Ramos (cell line): Measurements from ENCODE around the gene TMEM242.
"Not testable (repeated sequence)": the region's sequence is repeated elsewhere in the genome, so short reads cannot be mapped to it uniquely, and the experiment has no call there.

Source experiments
- in situ Hi-C: fragments of 300-500 bp; cut with MboI; formaldehyde crosslinking; loops from one replicate; pipeline ENCODE4 v1.14.3; 2022; ENCODE audit warnings: low sequenced_read_pairs; ENCODE audit not compliant: unreplicated experiment

TMEM242 gene

DNA sequence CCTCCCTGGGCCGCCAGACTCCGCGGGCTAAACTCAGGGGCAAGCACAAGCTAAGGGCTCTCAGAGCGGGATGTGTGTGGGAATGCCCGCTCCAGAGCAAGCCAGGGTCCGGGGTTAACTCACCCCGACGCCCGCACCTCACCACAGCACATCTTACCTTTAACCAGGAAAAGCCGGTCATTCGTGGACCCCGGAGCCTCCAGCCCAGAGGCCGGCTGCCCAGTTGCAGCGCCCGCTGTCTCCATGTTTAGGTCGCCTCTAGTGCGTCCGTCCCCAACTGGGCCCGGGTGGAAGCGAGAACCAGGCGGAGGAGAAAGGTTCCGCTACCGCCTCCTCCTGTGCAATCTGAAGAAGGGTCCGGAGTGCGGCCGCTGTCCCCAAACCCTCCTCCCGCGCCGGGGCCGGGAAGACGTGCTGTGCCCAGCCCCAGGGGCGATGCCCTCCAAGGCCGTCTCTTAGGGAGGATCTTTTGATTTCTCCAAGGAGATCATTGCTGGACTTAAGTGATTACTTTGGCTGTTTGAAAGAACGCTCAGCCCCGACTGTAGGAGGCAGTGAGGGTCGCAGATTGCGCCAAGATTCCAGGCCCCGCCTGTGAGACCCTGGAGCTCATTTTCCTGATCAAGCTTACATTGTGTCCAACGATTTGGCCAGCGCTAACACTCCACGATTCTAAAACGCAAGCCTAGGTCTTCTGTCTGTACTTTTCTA is at the start of gene TMEM242:
TSS of gene TMEM242 (minus strand) at position 265 of the 711 bp plus-strand sequence. CDS start at position 245, 20 bp downstream.
- in situ Hi-C loops, result loop anchor here (10.0 to 25.0 kb wide), 2 partner anchors 351 to 564 kb away; no protein-coding TSS in a partner anchor

DNA sequence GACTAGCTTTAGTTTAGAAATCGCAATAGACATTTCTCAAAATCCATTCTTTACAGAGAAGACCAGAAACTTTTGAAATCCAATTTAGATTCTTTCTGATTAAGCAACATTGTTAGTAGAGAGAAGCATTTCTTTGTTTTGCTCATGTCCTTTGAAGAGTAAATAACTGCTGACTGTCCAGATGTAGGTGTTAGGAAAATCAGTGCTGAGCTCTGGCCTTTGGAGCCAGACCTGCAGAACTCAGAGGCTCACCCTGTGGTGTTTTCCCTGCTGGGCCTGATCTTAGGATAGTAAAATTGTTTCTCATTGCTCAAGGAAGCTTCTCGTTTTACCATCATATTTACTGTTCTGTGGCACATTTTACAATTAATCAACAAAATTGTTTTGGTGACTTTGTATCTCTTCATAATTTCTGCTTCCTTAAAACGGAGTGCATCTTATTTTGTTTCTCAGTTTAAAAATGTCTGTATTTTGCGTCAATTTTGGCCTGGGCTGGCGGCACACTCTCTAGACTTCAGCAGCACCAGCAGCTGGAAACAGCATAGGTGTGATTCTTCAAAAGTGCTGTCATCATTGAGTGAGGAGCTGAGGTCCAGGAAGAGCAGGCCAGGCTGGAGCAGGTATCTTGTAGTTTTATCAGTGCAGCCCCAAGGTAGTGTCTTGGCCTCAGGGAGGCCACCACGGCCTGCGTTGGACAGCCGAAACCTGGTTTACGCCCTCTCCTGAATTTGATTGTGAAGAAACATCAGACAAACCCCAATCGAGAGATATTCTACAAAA is 49.4 kb upstream of the TMEM242 start:
- in situ Hi-C loops, result no loop called here

DNA sequence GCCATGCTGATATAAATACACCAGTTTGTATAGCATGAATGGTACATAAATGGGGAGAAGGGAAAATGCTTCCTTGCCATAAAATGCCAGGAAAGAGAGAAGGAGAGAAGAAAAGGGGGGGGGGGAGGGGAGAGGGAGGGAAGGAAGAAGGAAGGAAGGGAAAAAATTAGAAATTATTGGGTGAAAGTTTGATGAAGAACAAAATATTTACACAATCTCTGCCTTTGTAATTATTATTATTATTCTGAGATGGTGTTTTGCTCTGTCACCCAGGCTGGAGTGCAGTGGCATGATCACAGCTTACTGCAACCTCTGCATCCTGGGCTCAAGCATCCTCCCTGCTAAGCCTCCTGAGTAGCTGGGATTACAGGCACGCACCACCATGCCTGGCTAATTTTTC is 47.4 kb upstream of the TMEM242 start:
- in situ Hi-C loops, result no loop called here

DNA sequence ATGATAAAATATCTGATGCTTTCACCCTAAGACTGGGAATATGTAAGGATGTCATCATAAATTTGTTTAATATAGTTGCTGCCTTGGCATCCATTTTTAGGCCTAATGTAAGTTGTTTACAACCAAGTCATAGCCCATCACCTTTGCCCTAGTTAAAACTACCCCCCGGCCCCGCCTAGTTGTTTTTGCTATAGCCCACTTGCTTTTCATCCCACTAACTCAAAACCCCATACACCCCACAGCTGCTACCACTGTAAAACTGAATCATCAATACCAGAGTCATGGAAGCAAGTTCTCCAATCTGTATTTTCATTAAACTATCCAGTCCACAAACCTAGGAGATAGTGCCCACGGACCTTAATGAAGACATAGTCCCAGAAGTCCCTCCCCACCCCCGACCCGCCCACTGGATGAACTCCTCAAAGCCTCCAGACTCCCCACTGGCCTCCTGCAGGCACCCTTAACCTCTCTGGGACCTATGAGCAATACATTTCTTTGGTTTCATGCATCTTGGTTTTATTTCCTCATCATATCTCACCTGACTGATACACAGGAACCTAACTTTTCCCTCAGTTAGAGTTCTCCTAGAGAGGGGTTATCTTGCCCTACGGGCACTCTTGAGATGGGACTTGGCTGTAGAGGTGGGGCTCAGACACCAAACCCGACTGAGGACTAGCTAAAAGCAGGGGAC is 45.2 kb upstream of the TMEM242 start:
- in situ Hi-C loops, result no loop called here

DNA sequence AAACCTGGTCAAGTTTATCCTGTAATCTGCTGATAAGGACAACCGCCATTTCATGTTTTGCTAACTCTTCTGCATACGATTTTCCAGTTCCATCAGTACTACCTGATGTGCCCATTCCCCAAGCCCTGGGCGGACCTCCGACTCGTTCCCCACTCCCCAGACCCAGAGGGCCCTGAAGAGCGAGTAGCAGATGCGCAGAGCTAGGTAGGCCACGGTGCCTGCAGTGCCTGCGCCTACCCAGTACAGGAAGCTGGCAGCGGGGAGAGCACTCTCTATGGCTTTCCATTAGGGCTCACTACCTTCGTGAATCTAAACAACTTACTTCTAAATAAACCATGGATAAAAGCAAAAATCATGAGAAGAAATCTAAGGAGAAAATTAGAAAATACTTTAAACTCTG is 43.3 kb upstream of the TMEM242 start:
- in situ Hi-C loops, result no loop called here

DNA sequence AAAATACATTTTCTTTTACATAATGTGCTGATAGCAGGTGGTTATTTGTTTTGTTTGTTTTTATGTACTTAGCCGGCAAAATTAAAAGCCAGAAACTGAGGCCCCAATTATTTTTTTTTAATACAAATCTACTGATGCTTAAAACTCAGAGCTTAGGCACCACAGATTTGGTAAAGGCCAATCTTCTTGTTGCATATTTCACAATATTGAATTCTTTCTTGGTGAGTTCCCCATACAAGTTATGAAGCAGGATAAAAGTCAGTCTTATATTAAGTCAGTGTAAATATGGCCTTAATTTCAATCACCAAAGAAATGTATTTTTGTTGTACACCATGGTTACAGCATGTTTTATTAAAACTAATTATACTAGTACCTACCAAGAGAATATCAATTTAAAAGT is 41.4 kb upstream of the TMEM242 start:
- in situ Hi-C loops, result no loop called here

DNA sequence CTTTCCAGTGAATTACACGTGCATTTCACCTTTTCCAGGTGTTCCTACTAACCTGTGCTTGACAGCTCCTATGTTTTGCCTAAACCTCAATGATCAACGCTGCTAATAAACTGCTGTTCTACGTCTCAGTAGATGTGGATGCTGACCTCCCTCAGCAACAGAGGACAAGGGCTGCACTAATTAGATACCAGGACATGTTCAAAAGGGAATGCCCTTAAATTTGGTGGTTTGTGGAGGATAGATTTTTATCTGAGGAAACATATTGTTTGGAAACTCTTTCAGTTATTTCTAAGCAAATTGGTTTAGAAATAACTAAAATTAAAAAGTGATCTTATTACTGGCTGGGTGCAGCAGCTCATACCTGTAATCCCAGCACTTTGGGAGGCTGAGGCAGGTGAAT is 38.6 kb upstream of the TMEM242 start:
- in situ Hi-C loops, result no loop called here

DNA sequence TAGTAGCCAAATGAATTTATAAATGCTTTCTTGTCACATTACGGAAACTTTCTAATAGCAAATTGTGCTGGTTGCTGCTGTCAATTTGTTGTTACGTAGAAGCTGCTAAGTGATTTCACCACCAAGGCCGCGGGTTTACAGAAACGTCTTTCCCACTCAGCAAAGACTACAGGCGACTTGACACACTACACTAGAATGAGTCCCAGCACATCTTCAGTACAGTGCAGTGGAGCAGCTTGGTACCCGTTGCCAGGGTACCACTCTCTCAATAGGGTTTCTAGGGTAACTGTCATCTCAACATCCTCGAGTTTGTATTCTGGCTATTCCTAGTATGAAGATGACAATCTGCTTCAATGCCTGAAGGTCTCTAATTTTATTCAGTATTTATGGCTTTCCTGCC is 35.0 kb upstream of the TMEM242 start:
- in situ Hi-C loops, result no loop called here

DNA sequence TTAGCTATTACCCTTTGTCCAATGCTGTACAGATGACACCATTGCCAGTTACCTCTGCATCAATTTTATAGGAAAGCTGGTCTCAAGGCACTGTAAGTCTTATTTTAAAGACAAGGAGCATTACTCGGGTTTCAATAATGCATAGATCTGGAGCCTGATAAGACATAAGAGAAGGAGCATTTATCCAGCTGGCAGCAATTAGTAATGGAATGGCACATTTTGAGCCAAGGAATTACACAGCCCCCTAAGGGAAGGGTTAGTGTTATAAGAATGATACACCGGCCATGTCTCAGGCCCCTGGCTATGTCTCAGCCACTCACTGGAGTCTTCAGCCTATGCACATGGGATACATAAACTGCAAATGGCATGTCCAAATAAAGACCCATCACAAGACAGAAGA is 23.1 kb upstream of the TMEM242 start:
- in situ Hi-C loops, result no loop called here

DNA sequence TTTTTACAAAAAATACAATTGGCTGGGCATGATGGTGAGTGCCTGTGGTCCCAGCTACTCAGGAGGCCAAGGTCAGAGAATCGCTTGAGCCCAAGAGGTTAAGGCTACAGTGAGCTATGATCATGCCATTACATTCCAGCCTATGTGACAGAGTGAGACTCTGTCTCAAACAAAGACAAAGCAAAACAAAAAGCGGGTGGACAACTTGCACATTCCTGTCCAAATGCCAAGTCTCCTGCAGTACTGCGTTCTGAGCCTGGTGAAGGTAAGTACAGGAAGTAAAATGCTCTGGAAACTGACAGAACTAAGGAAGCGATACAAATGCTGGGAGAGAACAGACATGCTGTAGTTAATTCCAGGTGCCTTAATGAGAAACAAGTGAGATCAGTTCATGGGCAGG is 20.4 kb upstream of the TMEM242 start:
- in situ Hi-C loops, result no loop called here

DNA sequence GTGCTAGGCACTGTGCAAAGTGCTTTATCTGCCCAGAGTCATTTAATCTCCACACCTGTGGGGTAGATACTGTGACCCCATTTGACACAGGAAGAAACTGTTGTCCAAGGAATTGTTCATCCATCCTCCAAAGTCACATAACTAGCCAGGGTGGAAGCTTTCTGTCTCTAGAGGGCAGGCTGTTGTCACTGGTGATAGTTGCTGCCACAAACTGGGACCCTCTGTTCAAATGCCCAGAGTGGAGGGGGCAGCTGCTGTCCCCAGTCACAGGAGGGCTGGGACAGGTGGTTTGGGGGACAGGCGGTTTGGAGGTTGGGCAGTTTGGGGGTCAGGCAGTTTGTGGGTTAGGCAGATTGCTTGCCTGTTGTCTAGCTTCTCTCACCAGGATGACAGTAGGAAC is 16.1 kb upstream of the TMEM242 start:
- in situ Hi-C loops, result no loop called here

DNA sequence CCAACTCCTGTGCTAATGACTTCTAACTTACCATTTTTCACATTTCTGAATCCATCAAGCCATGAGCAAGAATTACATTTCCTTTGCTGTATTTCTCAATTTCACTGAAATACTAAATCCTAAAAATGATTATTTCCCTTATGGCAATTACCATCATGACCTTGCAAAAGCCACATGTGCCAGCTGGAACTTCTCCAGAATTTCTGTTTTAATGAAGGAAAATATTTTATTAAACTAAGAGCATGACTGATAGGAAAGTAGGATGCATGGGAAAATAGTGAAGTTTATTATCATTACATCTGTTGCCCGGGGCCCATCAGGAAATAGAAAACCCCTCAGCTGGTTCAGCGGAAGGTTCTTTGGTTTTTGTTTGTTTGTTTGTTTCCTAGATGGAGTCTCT is 14.4 kb upstream of the TMEM242 start:
- in situ Hi-C loops, result no loop called here

DNA sequence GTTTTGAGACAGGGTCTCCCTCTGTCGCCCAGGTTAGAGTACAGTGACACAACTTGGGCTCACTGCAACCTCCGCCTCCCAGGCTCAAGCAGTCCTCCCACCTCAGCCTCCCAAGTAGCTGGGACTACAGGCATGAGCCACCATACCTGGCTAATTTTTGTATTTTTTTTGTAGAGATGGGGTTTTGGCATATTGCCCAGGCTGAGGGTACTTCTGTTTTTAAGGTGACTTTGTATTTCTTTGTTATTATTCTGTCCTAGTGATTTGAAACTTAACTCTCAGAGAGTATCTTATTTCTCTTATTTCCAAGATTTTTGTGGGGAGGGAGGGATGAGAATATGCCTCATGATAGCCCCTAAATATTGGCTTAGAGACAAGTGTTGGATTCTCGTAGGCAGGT is 14.0 kb upstream of the TMEM242 start:
- in situ Hi-C loops, result not testable (repeated sequence)

DNA sequence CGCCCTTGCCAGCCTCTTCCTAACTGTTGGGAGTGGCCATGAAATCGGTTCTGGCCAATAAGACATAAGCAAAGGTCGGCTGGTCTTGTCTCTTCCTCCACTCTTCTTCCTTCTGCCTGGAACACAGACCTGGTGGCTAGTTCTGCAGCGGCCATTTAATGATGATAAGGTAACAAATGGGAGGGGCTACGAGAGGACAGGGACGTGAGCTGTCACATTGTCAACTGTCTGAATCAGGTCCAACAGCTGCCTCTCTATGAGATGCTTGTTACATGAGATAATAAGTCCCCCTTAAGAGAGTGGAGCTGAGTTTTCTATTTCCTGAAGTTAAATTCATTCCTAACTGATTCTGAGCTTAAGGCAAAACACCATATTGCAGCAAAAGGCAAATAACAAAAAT is 12.5 kb upstream of the TMEM242 start:
- in situ Hi-C loops, result no loop called here

DNA sequence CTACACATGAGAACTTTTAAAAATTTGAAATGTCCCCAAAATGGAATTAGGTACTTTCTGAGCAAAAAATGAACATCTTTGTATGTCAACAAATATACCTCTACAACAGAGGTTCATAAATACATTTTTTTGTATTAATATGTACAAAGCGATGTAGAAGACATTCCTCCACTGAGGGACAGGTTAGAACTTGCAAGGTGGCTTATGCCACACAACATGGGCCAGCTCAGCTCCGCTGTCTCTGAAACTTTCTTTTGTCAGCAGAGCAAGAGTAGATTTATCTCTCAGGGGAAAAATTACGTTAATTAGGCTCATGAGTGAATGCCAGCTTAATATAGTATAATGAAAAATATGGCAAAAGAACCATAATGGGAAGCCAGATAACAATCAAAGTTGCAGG is 10.6 kb upstream of the TMEM242 start:
- in situ Hi-C loops, result no loop called here

DNA sequence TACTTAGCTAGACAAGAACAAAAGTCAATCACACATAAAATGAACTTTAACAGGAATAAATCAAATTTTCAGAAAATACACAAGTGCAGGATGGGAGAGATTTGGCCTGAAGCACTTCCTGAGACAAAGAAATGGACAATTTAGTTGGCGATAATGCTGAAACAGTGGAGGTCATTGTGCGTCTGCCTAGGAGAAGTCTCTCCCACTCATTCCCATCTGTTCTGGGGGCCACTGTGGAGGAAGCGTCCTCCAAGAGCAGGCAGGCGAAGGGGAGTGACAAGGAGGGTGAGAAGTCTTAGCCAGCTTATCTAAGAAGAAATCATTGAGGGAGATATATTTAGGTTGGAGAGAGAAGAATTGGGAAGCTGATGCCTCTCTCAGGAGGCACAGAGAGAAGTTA is 10.2 kb upstream of the TMEM242 start:
- in situ Hi-C loops, result no loop called here

DNA sequence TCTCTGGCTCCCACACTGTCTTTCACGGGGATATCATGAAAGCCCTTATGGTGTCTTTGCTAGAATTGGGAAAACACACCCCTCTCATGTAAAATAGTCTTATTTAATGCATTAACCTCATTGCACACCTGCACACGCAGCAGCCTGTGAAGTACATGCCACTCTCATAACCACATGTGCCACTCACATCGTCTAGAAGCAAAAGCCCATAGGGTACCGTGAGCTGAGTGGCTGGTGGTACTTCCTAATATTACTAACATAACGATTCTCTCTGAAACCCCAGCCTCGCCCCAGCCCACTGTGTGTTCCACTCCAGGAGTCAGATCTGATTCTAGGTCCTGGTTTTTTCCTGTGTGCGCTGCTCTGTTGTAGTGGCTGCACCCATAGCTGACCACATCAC is 9.5 kb upstream of the TMEM242 start:
- in situ Hi-C loops, result no loop called here

DNA sequence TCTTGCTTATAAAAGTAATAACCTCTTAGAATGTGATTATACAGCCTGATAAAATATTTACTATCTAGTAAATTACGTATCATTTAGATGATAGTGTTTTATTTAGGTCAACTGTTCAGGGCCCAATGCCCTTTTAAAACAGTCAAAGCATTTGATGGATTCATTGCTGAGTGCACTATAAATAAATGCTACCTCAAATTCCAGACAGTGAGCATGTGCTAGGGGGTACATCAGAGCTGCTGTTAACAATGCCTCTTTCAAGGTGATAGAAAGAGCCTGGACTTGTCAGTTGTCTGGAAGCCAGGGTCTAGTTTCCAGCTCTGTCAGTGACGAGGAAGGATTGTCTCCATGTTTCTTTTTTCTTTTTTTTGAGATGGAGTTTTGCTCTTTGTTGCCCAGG is 7.5 kb upstream of the TMEM242 start:
- in situ Hi-C loops, result no loop called here

DNA sequence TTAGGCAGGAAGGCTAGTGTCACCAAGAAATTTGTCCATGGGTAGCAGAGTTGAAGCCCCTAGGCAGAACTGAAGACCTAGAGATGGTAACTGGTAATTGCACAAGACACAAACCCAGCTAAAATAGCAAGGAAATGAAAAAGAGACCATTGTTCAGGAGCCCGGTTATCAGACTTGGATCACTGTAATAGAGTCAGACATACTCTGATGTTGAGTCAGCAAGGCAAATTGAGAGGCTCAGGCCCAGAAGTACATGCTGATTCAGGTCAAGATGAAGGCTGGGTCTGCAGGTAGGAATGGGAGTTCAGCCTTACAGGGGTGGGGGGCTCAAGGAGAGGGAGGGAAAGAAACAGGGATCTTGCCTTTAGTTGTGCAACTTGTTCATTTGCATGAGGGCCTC is 6.5 kb upstream of the TMEM242 start:
- in situ Hi-C loops, result loop anchor here (10.0 kb wide), 1 partner anchor 345 kb away; no protein-coding TSS in a partner anchor

DNA sequence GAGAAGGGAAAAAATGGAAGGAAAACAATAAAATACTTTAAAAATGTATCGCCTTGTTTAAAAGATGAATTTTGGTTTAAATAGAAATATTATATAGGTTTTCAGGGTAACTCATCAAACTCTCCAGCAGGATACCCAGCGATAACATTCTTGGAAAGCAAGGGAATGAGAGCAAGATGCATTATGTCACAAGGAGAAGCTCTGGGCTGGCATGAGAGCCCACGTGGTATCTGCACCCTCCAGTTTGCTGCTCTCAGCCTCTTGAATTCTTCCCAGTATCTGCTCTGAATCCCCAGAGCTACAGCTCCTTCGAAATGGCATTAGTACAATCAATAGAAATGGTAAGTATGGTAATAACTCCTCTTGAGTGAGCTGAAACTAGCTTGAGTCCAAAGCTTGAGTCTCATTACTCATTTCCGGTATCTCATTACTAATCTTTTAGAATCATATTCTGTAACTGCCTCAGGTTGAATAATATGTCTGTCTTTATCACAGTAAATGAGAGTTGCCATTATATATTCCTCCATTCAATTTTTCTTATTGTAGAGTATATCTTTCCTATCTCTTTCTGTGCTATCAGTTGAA is 4.9 kb upstream of the TMEM242 start:
- in situ Hi-C loops, result loop anchor here (10.0 kb wide), 1 partner anchor 347 kb away; no protein-coding TSS in a partner anchor

DNA sequence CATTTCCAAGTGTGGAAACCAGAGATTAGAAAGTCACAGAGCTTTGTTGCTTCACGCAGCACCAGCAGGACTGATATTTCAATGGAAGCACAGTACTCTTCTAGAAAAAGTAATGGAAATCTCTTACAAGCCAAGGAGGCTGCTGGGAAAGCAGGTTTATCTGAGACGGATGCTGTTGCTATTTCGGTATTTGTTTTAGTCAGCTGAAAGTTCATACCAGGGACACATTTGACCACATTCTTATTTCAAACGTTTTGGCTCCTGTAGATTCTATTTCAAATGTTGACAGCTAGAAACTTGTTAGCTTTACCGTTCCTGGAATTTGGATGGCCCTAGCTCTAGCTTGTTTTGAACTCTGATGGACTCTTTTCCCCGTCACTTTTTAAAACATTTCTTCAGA is 3.7 kb upstream of the TMEM242 start:
- in situ Hi-C loops, result loop anchor here (10.0 kb wide), 1 partner anchor 348 kb away; no protein-coding TSS in a partner anchor
